COLO668 (cell line): Measurements from ENCODE around the gene DAD1.

ENCODE experiments used
- DNase-seq: peaks from one replicate; lab custom pipeline; 2025; ENCODE audit not compliant: unreplicated experiment; lab: John Stamatoyannopoulos, UW

Gene DAD1

DNA sequence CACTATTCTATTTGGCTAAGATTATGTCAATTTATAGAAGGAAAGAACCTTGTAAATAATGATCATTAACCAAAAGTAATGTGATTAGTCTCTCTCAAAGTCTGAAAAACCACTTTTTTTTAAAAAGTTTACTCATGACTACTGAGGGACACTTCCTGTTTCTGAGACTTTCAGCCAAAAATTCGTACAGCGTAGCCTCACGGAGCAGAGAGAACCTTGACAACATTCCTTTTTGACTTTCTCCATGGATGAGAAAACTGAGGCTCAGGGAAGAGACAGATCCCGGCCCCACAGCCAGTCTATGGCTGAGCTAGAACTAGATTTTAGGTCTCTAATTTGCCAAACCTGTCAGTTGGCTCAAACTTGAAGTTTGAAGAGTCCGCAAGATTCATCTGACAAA lies 68.2 kb downstream of the DAD1 start:
- no peak for DNase-seq

GRCh38 chr14:22519877-22520685 lies 68.9 kb downstream of the DAD1 start:
- no peak for DNase-seq

- no peak for DNase-seq
Measured at GRCh38 chr14:22518073-22518472, 71.0 kb downstream of the DAD1 start.

DNA sequence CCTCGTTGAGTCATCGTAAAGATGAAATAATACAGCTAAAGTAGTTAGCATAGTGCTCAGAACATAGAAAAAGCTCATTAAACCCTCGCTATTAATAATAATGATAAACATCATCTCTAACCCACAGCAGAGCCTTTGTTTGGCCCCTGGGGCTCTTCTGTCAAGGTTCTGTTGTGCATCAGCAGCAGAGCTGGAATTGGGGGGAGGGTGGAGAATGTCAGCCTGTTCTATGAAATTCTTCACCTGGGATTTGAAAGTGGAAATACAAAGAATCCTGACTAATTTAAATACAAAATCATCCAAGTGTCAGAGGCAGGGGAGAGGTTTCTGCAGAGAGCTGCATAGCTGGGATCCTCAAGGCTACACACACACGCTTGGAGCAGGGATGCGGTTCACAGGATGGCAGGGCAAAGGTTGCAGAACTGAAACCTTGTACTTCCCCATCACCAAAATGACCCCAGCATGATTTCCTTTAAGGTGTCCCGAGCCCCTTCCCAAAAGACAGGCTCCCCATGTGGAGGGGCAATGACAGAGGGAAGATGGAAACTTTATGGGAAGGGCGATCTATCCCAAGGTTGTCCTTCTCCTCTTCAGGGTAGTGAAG lies 71.8 kb downstream of the DAD1 start:
- no peak for DNase-seq

- DNase-seq: no peak
Measured at GRCh38 chr14:22515929-22516328, 73.1 kb downstream of the DAD1 start.
